Colonic mucosa (tissue), 4 donors: ENCODE measurements around the gene KDM1A. TPM values are rescaled to one million over a fixed set of nuclear protein-coding genes. Genes with fewer than 3 reads are reported as not detected.

Experiments used
- DNase-seq: peaks from one replicate; pipeline ENCODE4 v3.0.0-alpha.2; 2020
- H3K27ac ChIP-seq: fragments of 200-600 bp; one replicate; pipeline ENCODE4 v1.8.0; 2021
- H3K27me3 ChIP-seq: fragments of 200-600 bp; one replicate; pipeline ENCODE4 v1.8.0; 2021
- H3K36me3 ChIP-seq: fragments of 200-600 bp; one replicate; pipeline ENCODE4 v1.8.0; 2021
- H3K4me1 ChIP-seq: fragments of 200-600 bp; one replicate; pipeline ENCODE4 v1.8.0; 2021; ENCODE audit warnings: mild to moderate bottlenecking
- H3K4me3 ChIP-seq: fragments of 200-600 bp; one replicate; pipeline ENCODE4 v1.8.0; 2021
- H3K9ac ChIP-seq, 2 donors: one replicate each; pipeline ENCODE4 v1.7.0; 2013; ENCODE audit warnings: control low read depth in 2 of 2, low read depth in 2 of 2, low read length in 2 of 2
- H3K9me3 ChIP-seq: fragments of 200-600 bp; one replicate; pipeline ENCODE4 v1.8.0; 2021
- CTCF ChIP-seq: fragments of 200-600 bp; IDR thresholded peaks from one replicate; pipeline ENCODE4 v1.8.0; 2022; ENCODE audit warnings: antibody characterized with exemption, mild to moderate bottlenecking
- intact Hi-C: fragments of 100-400 bp; cut with DNase I; formaldehyde crosslinking; loops from one replicate; pipeline ENCODE4 v1.14.1; 2022
- total RNA-seq, 2 donors: library from RNA; stranded (reverse); fragmentation: NEBNext Ultra II Directional in 1 of 2; extraction: Animal tissue kit (Norgen Biotek cat#: 25700) in 1 of 2; gene quantifications; one replicate each; pipeline ENCODE4 v1.2.1, GENCODE V29; 2021
- donor health status: healthy.
- donor health status: DM: no; HTN: no; CAD: no.
- donor health status: DM: no; HTN: no; CAD: no.

Gene KDM1A
- 10 to 100 TPM; 59.2 to 72.6 TPM for total RNA-seq

DNA sequence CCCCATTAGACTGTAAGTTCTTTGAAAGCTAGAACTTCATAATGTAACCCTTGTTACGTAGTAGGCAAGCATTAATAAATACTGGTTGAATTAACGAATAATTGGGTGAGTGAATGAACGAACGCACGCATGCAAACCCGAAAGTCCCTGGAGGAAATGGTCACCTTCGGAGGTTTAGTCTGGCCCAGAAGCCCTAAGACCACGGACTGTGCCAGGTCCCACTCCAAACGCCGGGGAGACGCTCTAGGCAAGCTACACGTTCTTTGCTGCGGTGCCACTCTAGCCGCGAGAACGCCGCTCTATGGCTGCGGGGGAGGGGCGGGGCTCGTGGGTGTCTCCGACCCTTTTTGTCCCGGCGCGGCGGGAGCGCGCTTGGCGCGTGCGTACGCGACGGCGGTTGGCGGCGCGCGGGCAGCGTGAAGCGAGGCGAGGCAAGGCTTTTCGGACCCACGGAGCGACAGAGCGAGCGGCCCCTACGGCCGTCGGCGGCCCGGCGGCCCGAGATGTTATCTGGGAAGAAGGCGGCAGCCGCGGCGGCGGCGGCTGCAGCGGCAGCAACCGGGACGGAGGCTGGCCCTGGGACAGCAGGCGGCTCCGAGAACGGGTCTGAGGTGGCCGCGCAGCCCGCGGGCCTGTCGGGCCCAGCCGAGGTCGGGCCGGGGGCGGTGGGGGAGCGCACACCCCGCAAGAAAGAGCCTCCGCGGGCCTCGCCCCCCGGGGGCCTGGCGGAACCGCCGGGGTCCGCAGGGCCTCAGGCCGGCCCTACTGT, at the start of gene KDM1A:
KDM1A (plus strand) TSS at position 375 of the 769 bp plus-strand sequence; CDS start at position 504, 129 bp downstream.
- intact Hi-C loops, result no loop called here
- Histone ChIP-seq H3K36me3 (no peaks in the 10 kb centered on the region), H3K4me3 (peak within 1 kb of the TSS; percentile 93), H3K9ac (peak within 1 kb of the TSS; percentile 90 to 92), H3K27me3 (no peaks in the 10 kb centered on the region), H3K27ac (peak within 1 kb of the TSS; percentile 89), H3K9me3 (no peaks in the 10 kb centered on the region), H3K4me1 (no peaks in the 10 kb centered on the region)
- TF ChIP-seq CTCF, result no peak
- DNase-seq, result peak; percentile 98

DNA sequence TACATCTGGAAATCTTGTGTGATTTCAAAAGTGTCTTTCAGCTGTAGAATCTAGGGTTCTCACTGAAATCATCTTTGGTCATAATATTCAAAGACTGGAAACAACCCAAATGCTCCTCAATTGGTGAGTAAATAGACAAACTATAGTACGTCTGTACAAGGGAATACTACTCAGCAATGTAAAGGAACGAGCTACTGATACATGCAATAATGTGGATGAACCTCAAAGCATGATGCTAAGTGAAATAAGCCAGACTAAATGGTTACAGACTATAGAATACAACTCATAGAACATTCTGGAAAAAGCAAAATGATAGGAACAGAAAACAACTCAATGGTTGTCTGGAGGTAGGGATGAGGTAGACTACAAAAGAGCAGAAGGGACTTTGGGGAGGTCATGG, 49.2 kb upstream of the KDM1A start:
- Histone ChIP-seq H3K4me3 (no peak overlapping the region), H3K36me3 (no peaks in the 10 kb centered on the region), H3K9ac (no peak overlapping the region), H3K27me3 (no peaks in the 10 kb centered on the region), H3K4me1 (no peaks in the 10 kb centered on the region), H3K27ac (no peak overlapping the region), H3K9me3 (no peaks in the 10 kb centered on the region)
- intact Hi-C loops, result loop anchor here (10.0 kb wide), 1 partner anchor 125 kb away; no protein-coding TSS in a partner anchor
- TF ChIP-seq CTCF, result no peak
- no peak for DNase-seq

DNA sequence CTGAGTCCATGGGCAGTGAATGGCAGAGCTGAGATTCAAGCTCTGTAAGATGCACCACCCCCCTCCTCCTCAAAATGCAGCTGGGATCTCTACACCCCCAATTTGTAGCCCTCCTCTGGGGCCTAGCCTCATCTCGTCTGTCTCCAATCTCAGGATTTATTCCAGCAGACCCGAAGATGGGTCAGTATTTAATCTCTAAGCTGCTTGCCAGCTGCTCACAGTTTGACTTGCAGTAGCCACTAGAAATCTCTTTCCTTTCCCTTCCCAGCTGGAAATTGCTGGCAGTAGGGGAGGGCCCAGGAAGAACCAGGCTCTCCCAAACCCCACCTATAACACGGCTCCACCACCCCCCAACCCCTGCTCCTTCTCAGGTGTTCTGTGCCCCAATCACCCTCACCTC, 48.1 kb upstream of the KDM1A start:
- no peak for TF ChIP-seq CTCF
- Histone ChIP-seq H3K36me3 (no peaks in the 10 kb centered on the region), H3K9ac (no peak overlapping the region), H3K4me3 (no peak overlapping the region), H3K4me1 (no peaks in the 10 kb centered on the region), H3K9me3 (no peaks in the 10 kb centered on the region), H3K27ac (no peak overlapping the region), H3K27me3 (no peaks in the 10 kb centered on the region)
- no peak for DNase-seq
- intact Hi-C loops, result loop anchor here (10.0 kb wide), 1 partner anchor 124 kb away; no protein-coding TSS in a partner anchor

DNA sequence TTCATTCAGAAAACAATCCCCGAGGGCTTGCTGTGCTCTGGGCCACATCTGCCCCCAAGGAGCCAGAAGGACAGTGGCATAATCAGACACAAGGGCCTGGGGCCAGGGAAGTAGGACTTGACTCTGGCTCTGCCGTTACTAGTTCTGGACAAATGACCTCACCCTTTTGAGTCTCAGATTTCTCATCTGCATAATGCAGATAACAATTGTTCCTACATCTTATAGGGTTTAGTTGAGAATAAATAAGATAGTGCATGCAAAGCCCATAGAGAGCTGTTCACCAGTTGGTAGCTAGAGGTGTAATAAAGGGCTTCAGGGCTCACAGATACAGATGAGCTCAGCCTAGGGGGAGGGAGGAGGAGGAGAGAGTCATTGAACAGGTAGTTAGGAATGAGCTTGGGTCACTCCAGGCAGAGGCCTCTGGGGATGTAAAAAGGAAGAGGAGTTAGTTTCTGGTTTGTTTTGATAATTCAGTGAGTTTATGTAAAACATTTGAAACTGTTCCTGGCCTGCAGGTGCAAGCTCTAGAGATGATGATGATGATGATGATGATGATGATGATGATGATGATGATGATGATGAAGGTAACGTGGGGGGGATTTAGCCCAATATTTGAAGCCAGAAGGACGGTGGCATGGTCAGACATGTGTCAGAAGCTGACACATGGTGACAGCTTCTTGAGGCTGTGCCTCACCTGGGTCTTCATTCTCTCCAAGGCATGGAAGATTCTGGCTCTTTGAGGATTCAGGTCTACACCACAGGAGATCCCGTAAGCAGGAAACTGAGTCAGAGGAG, 47.5 kb upstream of the KDM1A start:
- H3K27ac ChIP-seq, result no peak overlapping the region
- H3K4me1 ChIP-seq, result no peaks in the 10 kb centered on the region
- no peak for DNase-seq
- no peaks in the 10 kb centered on the region for H3K9me3 ChIP-seq
- no peak for TF ChIP-seq CTCF
- no peak overlapping the region for H3K9ac ChIP-seq
- no peaks in the 10 kb centered on the region for H3K36me3 ChIP-seq
- H3K27me3 ChIP-seq, result no peaks in the 10 kb centered on the region
- intact Hi-C loops, result loop anchor here (10.0 kb wide), 1 partner anchor 123 kb away; no protein-coding TSS in a partner anchor
- no peak overlapping the region for H3K4me3 ChIP-seq

GRCh38 chr1:22972760-22973159, 46.5 kb upstream of the KDM1A start, which contains the start of gene LACTBL1:
LACTBL1 (minus strand) TSS chr1:22972866; CDS start chr1:22972316, 550 bp downstream.
- Histone ChIP-seq H3K9me3 (no peaks in the 10 kb centered on the region), H3K4me3 (no peak within 1 kb of the TSS), H3K27ac (no peak within 1 kb of the TSS), H3K36me3 (no peaks in the 10 kb centered on the region), H3K4me1 (no peaks in the 10 kb centered on the region), H3K9ac (no peak within 1 kb of the TSS), H3K27me3 (no peaks in the 10 kb centered on the region)
- DNase-seq, result no peak
- intact Hi-C loops, result loop anchor here (10.0 kb wide), 1 partner anchor 122 kb away; no protein-coding TSS in a partner anchor
- no peak for TF ChIP-seq CTCF
